GM23338 (cell line): ENCODE data around the gene VPS4A. TPM values are rescaled to one million over a fixed set of nuclear protein-coding genes. Genes with fewer than 3 reads are reported as not detected.

Experiments
- ATAC-seq: fragments of 200-7000 bp; cut with Tn5 transposase; 3 replicates; pipeline ENCODE4 v1.9.1; 2020
- DNase-seq: peaks from one replicate; pipeline ENCODE4 v3.0.0-alpha.2; 2015; ENCODE audit warnings: low spot score
- H2AFZ ChIP-seq: fragments of 200-600 bp; sonication (generic); 2 replicates; pipeline ENCODE4 v1.8.0; 2016; ENCODE audit warnings: antibody characterized with exemption, mild to moderate bottlenecking, moderate library complexity
- H3F3A ChIP-seq: fragments of 200-600 bp; sonication (generic); replicated peaks from 2 replicates; pipeline ENCODE4 v1.8.0; 2017; ENCODE audit warnings: antibody characterized with exemption, mixed run types, low read depth
- H3K27ac ChIP-seq: fragments of 200-600 bp; sonication (generic); 2 replicates; pipeline ENCODE4 v1.6.1; 2016; ENCODE audit warnings: low read depth
- H3K27me3 ChIP-seq: fragments of 200-600 bp; sonication (generic); 2 replicates; pipeline ENCODE4 v1.8.0; 2016; ENCODE audit warnings: mild to moderate bottlenecking, mixed run types, moderate library complexity; ENCODE audit not compliant: insufficient read depth
- H3K36me3 ChIP-seq: fragments of 200-600 bp; sonication (generic); 2 replicates; pipeline ENCODE4 v1.8.0; 2016; ENCODE audit warnings: mild to moderate bottlenecking; ENCODE audit not compliant: insufficient read depth
- H3K4me1 ChIP-seq: fragments of 200-600 bp; sonication (generic); 2 replicates; pipeline ENCODE4 v1.8.0; 2016; ENCODE audit warnings: mild to moderate bottlenecking, moderate library complexity; ENCODE audit not compliant: insufficient read depth
- H3K4me2 ChIP-seq: fragments of 200-600 bp; sonication (generic); 2 replicates; pipeline ENCODE4 v1.7.1; 2017; ENCODE audit warnings: mixed run types
- H3K4me3 ChIP-seq: fragments of 200-600 bp; sonication (generic); 2 replicates; pipeline ENCODE4 v1.6.1; 2016; ENCODE audit warnings: mixed run types
- H3K79me2 ChIP-seq: fragments of 200-600 bp; sonication (generic); replicated peaks from 2 replicates; pipeline ENCODE4 v1.8.0; 2017; ENCODE audit warnings: mild to moderate bottlenecking; ENCODE audit not compliant: insufficient read depth
- H3K9me2 ChIP-seq: fragments of 200-600 bp; sonication (generic); 2 replicates; pipeline ENCODE4 v1.8.0; 2017; ENCODE audit not compliant: insufficient read depth
- H4K20me1 ChIP-seq: fragments of 200-600 bp; sonication (generic); replicated peaks from 2 replicates; pipeline ENCODE4 v1.8.0; 2017; ENCODE audit warnings: mild to moderate bottlenecking; ENCODE audit not compliant: insufficient read depth
- H3K27ac Mint-ChIP-seq: 2 replicates; pipeline ENCODE4 v1.8.0; 2020; ENCODE audit warnings: inconsistent platforms, mild to moderate bottlenecking, moderate library complexity, mixed read lengths
- H3K27me3 Mint-ChIP-seq: 3 replicates; pipeline ENCODE4 v1.8.0; 2022; ENCODE audit warnings: low read depth, mild to moderate bottlenecking, moderate library complexity, mixed read lengths, inconsistent platforms; ENCODE audit not compliant: insufficient read depth, poor library complexity
- H3K36me3 Mint-ChIP-seq: 3 replicates; pipeline ENCODE4 v1.8.0; 2021; ENCODE audit warnings: low read depth, mild to moderate bottlenecking, inconsistent platforms, moderate library complexity, mixed read lengths
- H3K4me1 Mint-ChIP-seq: 3 replicates; pipeline ENCODE4 v1.8.0; 2020; ENCODE audit warnings: mild to moderate bottlenecking, inconsistent platforms, mixed read lengths
- H3K4me3 Mint-ChIP-seq: 3 replicates; pipeline ENCODE4 v1.8.0; 2021; ENCODE audit warnings: moderate library complexity, mild to moderate bottlenecking, inconsistent platforms, mixed read lengths
- H3K9me3 Mint-ChIP-seq: 3 replicates; pipeline ENCODE4 v1.8.0; 2020; ENCODE audit warnings: moderate library complexity, mild to moderate bottlenecking, inconsistent platforms, mixed read lengths
- EZH2 ChIP-seq: fragments of 200-600 bp; sonication (generic); IDR thresholded peaks from one replicate; pipeline ENCODE4 v1.8.0; 2017; ENCODE audit warnings: antibody characterized with exemption, mild to moderate bottlenecking, low read depth; ENCODE audit not compliant: unreplicated experiment
- JUNB ChIP-seq: IDR thresholded peaks from one replicate; pipeline ENCODE4 v1.6.1; 2016; ENCODE audit warnings: antibody characterized with exemption; ENCODE audit not compliant: unreplicated experiment
- polyA plus RNA-seq: library from polyadenylated mRNA; unstranded; fragments of >200 nt; fragmentation: Nextera tagmentation; extraction: Ambion mirVana; gene quantifications from 2 replicates; pipeline ENCODE4 v1.2.1, GENCODE V29; 2016
- total RNA-seq: library from RNA; depleted of rRNA; stranded (reverse); fragments of >200 nt; shearing (Covaris generic); gene quantifications from 2 replicates; pipeline ENCODE4 v1.2.3, GENCODE V29; 2014
- TF ChIP-seq, protein P1 (sequence below), 2 experiments: fragments of 200-600 bp in 1 of 2; sonication (generic) in 1 of 2; conservative IDR thresholded peaks; 2 replicates each; pipeline versions ENCODE4 v1.5.1 to v1.6.1; 2016 to 2017; ENCODE audit warnings: antibody characterized with exemption in 2 of 2, low read depth in 2 of 2, mild to moderate bottlenecking in 2 of 2, moderate library complexity in 1 of 2
- TF ChIP-seq, protein P2 (sequence below): fragments of 250-450 bp; sonication (Bioruptor Pico); IDR thresholded peaks from 2 replicates; pipeline ENCODE4 v1.5.0; 2020; ENCODE audit warnings: mild to moderate bottlenecking, moderate library complexity
- TF ChIP-seq, protein P3 (sequence below): IDR thresholded peaks from one replicate; pipeline ENCODE4 v1.6.1; 2018; ENCODE audit warnings: antibody characterized with exemption; ENCODE audit not compliant: unreplicated experiment

VPS4A gene
- total and polyA plus RNA-seq, 2 experiments from 2014 or later = 29.1 to 32.7 TPM

DNA sequence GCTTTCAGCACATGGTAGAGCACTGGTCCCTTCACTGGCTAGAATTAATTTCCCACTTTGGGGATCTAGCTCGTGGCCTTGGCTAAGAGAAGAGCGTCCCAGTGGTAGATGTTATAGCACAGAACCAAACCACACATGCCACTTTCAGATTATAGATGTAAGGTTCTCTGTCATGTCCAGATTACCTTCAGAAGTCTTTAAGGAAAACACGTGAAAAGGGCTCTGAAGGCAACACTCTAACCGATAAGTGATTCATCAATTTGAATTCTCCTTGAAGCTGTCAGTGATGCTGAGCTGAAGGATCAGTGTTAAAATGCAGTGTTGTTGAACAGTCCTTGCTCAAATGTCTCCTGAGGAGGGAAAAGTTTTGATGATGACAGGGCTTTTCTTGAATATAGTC is 43.5 kb upstream of the VPS4A start:
- Histone ChIP-seq H3K9me2 (no peaks in the 10 kb centered on the region), H3K27ac (0 out of 2 replicates have a peak overlapping the region, but pooled peaks have one; percentile 11), H3F3A (no peaks in the 10 kb centered on the region), H3K27me3 (no peaks in the 10 kb centered on the region), H3K4me3 (no peak overlapping the region), H3K79me2 (no peaks in the 10 kb centered on the region), H3K4me1 (no peaks in the 10 kb centered on the region), H3K4me2 (no peak overlapping the region), H3K36me3 (no peaks in the 10 kb centered on the region), H2AFZ (no peak overlapping the region), H4K20me1 (peaks cover 8% of the 10 kb centered on the region; the same call in 1 of the 2 replicates)
- peaks cover 15% of the 10 kb centered on the region for H3K36me3 Mint-ChIP-seq
- H3K4me3 Mint-ChIP-seq = no peak overlapping the region
- ATAC-seq (no peak), DNase-seq (no peak)
- no peak overlapping the region for H3K27ac Mint-ChIP-seq
- TF ChIP-seq EZH2 (no peak), JUNB (no peak)
- TF ChIP-seq, protein P1, sequence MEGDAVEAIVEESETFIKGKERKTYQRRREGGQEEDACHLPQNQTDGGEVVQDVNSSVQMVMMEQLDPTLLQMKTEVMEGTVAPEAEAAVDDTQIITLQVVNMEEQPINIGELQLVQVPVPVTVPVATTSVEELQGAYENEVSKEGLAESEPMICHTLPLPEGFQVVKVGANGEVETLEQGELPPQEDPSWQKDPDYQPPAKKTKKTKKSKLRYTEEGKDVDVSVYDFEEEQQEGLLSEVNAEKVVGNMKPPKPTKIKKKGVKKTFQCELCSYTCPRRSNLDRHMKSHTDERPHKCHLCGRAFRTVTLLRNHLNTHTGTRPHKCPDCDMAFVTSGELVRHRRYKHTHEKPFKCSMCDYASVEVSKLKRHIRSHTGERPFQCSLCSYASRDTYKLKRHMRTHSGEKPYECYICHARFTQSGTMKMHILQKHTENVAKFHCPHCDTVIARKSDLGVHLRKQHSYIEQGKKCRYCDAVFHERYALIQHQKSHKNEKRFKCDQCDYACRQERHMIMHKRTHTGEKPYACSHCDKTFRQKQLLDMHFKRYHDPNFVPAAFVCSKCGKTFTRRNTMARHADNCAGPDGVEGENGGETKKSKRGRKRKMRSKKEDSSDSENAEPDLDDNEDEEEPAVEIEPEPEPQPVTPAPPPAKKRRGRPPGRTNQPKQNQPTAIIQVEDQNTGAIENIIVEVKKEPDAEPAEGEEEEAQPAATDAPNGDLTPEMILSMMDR (conservative IDR thresholded peaks at IDR 0.05; ENCODE audit: low read depth in 2 of 2) = no peak
- TF ChIP-seq, protein P2, sequence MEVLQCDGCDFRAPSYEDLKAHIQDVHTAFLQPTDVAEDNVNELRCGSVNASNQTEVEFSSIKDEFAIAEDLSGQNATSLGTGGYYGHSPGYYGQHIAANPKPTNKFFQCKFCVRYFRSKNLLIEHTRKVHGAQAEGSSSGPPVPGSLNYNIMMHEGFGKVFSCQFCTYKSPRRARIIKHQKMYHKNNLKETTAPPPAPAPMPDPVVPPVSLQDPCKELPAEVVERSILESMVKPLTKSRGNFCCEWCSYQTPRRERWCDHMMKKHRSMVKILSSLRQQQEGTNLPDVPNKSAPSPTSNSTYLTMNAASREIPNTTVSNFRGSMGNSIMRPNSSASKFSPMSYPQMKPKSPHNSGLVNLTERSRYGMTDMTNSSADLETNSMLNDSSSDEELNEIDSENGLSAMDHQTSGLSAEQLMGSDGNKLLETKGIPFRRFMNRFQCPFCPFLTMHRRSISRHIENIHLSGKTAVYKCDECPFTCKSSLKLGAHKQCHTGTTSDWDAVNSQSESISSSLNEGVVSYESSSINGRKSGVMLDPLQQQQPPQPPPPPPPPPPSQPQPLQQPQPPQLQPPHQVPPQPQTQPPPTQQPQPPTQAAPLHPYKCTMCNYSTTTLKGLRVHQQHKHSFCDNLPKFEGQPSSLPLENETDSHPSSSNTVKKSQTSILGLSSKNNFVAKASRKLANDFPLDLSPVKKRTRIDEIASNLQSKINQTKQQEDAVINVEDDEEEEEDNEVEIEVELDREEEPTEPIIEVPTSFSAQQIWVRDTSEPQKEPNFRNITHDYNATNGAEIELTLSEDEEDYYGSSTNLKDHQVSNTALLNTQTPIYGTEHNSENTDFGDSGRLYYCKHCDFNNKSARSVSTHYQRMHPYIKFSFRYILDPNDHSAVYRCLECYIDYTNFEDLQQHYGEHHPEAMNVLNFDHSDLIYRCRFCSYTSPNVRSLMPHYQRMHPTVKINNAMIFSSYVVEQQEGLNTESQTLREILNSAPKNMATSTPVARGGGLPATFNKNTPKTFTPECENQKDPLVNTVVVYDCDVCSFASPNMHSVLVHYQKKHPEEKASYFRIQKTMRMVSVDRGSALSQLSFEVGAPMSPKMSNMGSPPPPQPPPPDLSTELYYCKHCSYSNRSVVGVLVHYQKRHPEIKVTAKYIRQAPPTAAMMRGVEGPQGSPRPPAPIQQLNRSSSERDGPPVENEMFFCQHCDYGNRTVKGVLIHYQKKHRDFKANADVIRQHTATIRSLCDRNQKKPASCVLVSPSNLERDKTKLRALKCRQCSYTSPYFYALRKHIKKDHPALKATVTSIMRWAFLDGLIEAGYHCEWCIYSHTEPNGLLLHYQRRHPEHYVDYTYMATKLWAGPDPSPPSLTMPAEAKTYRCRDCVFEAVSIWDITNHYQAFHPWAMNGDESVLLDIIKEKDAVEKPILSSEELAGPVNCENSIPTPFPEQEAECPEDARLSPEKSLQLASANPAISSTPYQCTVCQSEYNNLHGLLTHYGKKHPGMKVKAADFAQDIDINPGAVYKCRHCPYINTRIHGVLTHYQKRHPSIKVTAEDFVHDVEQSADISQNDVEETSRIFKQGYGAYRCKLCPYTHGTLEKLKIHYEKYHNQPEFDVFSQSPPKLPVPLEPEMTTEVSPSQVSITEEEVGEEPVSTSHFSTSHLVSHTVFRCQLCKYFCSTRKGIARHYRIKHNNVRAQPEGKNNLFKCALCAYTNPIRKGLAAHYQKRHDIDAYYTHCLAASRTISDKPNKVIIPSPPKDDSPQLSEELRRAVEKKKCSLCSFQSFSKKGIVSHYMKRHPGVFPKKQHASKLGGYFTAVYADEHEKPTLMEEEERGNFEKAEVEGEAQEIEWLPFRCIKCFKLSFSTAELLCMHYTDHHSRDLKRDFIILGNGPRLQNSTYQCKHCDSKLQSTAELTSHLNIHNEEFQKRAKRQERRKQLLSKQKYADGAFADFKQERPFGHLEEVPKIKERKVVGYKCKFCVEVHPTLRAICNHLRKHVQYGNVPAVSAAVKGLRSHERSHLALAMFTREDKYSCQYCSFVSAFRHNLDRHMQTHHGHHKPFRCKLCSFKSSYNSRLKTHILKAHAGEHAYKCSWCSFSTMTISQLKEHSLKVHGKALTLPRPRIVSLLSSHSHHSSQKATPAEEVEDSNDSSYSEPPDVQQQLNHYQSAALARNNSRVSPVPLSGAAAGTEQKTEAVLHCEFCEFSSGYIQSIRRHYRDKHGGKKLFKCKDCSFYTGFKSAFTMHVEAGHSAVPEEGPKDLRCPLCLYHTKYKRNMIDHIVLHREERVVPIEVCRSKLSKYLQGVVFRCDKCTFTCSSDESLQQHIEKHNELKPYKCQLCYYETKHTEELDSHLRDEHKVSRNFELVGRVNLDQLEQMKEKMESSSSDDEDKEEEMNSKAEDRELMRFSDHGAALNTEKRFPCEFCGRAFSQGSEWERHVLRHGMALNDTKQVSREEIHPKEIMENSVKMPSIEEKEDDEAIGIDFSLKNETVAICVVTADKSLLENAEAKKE (CRISPR knock-in tag) = no peak
- TF ChIP-seq, protein P3, sequence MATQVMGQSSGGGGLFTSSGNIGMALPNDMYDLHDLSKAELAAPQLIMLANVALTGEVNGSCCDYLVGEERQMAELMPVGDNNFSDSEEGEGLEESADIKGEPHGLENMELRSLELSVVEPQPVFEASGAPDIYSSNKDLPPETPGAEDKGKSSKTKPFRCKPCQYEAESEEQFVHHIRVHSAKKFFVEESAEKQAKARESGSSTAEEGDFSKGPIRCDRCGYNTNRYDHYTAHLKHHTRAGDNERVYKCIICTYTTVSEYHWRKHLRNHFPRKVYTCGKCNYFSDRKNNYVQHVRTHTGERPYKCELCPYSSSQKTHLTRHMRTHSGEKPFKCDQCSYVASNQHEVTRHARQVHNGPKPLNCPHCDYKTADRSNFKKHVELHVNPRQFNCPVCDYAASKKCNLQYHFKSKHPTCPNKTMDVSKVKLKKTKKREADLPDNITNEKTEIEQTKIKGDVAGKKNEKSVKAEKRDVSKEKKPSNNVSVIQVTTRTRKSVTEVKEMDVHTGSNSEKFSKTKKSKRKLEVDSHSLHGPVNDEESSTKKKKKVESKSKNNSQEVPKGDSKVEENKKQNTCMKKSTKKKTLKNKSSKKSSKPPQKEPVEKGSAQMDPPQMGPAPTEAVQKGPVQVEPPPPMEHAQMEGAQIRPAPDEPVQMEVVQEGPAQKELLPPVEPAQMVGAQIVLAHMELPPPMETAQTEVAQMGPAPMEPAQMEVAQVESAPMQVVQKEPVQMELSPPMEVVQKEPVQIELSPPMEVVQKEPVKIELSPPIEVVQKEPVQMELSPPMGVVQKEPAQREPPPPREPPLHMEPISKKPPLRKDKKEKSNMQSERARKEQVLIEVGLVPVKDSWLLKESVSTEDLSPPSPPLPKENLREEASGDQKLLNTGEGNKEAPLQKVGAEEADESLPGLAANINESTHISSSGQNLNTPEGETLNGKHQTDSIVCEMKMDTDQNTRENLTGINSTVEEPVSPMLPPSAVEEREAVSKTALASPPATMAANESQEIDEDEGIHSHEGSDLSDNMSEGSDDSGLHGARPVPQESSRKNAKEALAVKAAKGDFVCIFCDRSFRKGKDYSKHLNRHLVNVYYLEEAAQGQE = no peak
- no peaks in the 10 kb centered on the region for H3K9me3 Mint-ChIP-seq
- H3K27me3 Mint-ChIP-seq = no peaks in the 10 kb centered on the region
- no peaks in the 10 kb centered on the region for H3K4me1 Mint-ChIP-seq
